Stimulated activated CD4-positive, alpha-beta T cell treated with anti-CD3 and anti-CD28 coated beads, Interleukin-12 subunit alpha, Interleukin-12 subunit beta, amount 100 ng/mL, for 4 hours (primary cell): ENCODE data around the gene CNOT11.
"Not testable (repeated sequence)": the region's sequence is repeated elsewhere in the genome, so short reads cannot be mapped to it uniquely, and the experiment has no call there.

Experiments used
- DNase-seq: peaks from one replicate; pipeline ENCODE4 v3.0.0-alpha.2; 2020

CNOT11 gene

GRCh38 chr2:101311696-101312017 is 59.0 kb downstream of the CNOT11 start:
- no peak for DNase-seq

- not testable (repeated sequence) for DNase-seq
Measured at GRCh38 chr2:101316568-101316967, 63.9 kb downstream of the CNOT11 start.
